Stimulated activated CD4-positive, alpha-beta T cell treated with anti-CD3 and anti-CD28 coated beads, TNF-alpha, amount 100 ng/mL, for 48 hours (primary cell): Measurements from ENCODE around the gene KCNQ1.
"Not testable (repeated sequence)": the region's sequence is repeated elsewhere in the genome, so short reads cannot be mapped to it uniquely, and the experiment has no call there.

Experiments used
- DNase-seq, 3 donors: peaks; one replicate each; pipeline ENCODE4 v3.0.0-alpha.2; 2020; ENCODE audit warnings: low read depth in 3 of 3

The KCNQ1 gene

DNA sequence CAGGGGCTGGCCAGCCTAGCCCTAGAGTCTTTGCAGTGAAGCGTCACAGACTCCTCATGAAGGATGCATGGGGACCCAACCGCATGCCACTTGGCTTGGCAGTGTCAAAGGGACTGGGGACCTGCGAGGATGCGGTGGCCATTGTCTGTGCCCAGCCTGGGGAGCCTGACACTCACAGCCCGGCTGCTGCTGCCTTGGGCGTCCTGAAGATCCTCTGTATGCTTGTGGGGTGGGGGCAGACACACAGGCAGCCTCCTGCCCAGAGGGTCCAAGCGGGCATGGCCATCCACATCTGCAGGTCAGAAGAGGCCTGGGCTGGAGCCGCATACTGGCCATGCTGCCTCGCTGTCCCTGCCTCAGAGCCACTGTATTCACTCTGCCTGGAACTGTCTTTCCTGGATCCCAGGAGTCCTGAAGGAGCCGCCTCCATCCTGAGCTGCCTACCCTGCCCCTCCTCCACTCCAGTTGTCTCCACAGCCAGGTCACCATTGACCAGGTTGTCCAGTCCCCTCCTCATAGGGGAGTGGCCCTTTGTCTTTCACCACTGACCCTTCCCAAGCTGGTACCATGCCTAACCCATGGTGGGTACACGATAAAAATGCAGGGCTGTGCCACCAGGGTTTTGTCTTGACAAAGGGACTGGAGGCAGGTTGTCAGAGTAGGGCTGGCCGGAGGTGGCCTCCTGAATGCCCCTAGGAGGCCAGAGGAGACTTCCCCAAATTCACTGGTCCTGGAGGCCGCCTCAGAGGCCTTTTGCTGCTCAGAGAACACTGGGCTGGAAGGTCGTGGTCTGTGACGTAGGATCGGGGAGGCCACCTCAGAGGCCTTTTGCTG is 148.0 kb downstream of the KCNQ1 start:
- DNase-seq, result no peak

GRCh38 chr11:2593393-2593950 is 148.7 kb downstream of the KCNQ1 start:
- DNase-seq, result no peak

DNA sequence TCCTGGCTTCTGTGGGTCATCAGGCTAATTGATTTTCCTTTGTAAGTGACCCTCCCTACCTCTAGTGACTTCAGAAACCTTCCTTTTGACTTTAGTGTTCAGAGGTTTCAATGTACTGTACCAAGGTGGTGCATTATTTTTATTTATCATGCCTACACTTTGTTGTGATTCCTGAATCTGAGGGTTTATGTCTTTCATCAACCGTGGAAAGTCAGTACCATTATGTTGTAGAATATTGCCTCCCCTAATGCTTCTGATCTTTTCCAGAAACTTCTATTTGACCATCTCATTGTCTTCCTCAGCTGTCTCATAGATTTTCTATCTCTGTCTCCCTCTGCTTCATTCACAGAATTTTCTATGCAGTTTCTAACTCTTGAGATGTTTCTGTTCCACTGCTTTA is 149.5 kb downstream of the KCNQ1 start:
- DNase-seq, result no peak

GRCh38 chr11:2595204-2595603 is 150.4 kb downstream of the KCNQ1 start:
- DNase-seq, result no peak

- DNase-seq, result no peak
Measured at GRCh38 chr11:2599561-2600189, 154.9 kb downstream of the KCNQ1 start.

- DNase-seq, result no peak
Measured at GRCh38 chr11:2609345-2609744, 164.5 kb downstream of the KCNQ1 start.

- no peak for DNase-seq
Measured at GRCh38 chr11:2612884-2613571, 168.2 kb downstream of the KCNQ1 start.

DNA sequence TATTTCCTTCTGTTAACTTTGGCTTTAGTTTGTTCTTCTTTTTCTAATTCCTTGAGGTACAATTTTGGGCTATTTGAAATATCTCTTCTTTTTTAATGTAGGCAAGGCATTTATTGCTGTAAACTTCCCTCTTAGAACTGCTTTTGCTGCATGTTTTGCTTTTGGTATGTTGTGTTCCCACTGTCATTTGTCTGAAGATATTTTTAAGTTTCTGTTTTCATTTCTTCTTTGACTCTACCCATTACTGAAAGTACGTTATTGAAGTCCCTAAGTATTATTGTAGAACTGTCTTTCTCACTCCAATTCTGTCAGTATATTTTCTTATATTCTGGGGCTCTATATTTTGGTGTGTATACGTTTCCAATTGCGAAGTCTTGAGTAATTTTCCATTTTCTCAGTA is 177.1 kb downstream of the KCNQ1 start:
- DNase-seq, result no peak

DNA sequence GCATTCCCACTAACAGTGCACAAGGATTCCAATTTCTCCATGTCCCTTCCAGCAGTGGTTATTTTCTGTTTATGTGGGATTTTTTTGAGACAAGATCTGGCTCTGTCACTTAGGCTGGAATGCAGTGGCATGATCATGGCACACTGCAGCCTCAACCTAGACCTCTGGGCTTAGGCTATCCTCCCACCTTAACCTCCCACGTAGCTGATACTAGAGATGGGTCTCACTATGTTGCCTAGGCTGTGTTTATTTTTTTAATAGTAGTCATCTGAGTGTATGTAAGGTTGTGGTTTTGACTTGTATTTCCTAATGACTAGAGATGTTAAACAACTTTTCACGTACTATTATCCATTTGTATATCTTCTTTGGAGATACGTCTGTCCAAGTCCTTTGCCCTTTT is 180.4 kb downstream of the KCNQ1 start:
- no peak for DNase-seq

- no peak for DNase-seq
Measured at GRCh38 chr11:2630679-2631078, 185.9 kb downstream of the KCNQ1 start.

GRCh38 chr11:2631161-2631560 is 186.4 kb downstream of the KCNQ1 start:
- DNase-seq, result no peak

- not testable (repeated sequence) for DNase-seq
Measured at GRCh38 chr11:2639763-2640162, 195.0 kb downstream of the KCNQ1 start.

- DNase-seq, result no peak
Measured at GRCh38 chr11:2641623-2642022, 196.8 kb downstream of the KCNQ1 start.

GRCh38 chr11:2643746-2644145 is 198.9 kb downstream of the KCNQ1 start:
- DNase-seq, result no peak

- no peak for DNase-seq
Measured at GRCh38 chr11:2644844-2645778, 200.3 kb downstream of the KCNQ1 start.

DNA sequence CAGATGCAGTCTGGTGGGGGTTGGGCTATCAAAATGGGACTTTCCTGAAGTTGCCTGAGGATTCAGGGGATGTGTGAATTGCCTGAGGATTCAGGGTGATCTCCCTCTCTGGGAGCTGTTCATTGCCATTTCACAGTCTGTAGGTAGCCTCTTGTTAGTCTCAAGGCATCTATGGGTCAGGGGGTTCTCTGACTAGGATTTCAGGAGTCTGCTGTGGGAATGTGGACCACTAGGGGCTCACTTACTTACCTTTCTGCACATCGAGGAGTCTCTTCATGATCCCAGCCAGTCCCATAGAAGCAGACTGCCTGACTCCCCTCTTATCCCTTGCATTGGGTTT is 200.9 kb downstream of the KCNQ1 start:
- DNase-seq, result no peak

GRCh38 chr11:2647167-2647566 is 202.4 kb downstream of the KCNQ1 start:
- DNase-seq, result no peak

GRCh38 chr11:2647953-2648352 is 203.1 kb downstream of the KCNQ1 start:
- DNase-seq, result no peak

- no peak for DNase-seq
Measured at GRCh38 chr11:2649400-2649799, 204.6 kb downstream of the KCNQ1 start.

DNA sequence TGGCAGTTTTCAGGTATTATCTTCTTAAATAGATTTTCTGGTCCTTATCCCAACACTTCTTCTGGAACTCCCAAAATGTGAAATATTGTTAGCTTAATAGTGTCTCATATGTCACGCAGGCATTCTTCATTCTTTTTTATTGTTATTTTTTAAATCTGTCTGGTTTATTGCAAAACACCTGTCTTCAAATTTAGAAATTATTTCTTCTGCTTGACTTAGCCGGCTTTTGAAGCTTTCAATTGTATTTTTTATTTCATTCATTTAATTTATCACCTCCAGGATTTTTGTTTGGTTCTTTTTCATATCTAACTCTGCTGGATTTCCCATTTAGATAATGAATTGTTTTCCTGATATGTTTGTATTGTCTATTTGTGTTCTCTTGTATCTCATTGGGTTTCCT is 205.0 kb downstream of the KCNQ1 start:
- no peak for DNase-seq

GRCh38 chr11:2650343-2650867 is 205.6 kb downstream of the KCNQ1 start:
- DNase-seq, result no peak
